K562 treated with DMSO at 1 percent for 4 hours (cell line): ENCODE results near the gene RPL27. TPM values are rescaled to one million over a fixed set of nuclear protein-coding genes. Genes with fewer than 3 reads are reported as not detected.

Experiments
- total RNA-seq: library from RNA; unstranded; fragments of 300-600 nt; gene quantifications from 2 replicates; pipeline ENCODE4 v1.2.3, GENCODE V29; 2022; ENCODE audit not compliant: insufficient read depth

The RPL27 gene
- 5,237 and 5,369 TPM in 2 replicates for total RNA-seq

DNA sequence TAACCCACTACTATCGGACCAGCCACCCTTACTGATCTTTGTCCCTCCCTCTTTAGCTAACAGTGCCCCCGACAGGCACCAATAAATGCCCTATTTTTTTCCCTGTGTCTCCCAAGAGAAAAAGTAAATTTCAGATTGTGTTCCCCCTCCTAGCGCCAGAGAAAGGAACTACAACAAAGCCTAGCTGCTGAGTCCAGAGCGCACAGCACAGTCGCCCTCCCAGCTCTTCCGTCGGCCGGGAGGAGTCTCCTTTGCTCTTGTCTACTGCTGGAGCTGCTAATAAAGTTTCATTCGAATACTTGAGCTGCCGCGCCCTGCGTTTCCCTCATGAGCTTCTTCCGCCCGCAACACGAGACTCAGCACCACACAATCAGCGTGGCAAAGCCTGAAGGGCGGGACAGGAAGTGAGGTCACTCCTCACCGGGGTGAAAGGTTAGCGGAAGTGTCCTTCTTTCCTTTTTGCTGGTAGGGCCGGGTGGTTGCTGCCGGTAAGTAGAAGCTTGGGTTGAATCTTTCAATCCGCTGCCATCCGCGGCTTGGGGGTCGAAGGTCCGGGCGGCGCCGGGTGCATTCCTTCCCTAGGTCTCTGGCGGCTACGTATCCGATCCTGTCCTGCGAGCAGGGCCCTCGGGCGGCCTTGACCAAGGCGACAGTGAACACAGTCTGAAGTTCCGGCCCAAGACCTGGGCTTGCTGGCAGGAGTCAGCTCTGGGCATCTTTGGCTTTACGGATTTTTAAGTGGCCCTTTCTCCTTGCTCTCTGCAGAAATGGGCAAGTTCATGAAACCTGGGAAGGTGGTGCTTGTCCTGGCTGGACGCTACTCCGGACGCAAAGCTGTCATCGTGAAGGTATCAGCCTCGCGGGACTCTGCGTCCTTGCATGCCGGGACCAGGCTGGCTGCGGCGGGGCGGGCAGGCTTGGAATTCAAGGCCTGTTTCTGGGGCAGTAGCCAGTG, at the start of gene RPL27:
Gene RPL27 (plus strand): TSS at position 436 of the 955 bp plus-strand sequence. CDS start 332 bp downstream, at position 768.

GRCh38 chr17:42964161-42964932, 33.9 kb upstream of the RPL27 start, which contains the start of gene AARSD1:
AARSD1 (minus strand) TSS chr17:42964454; CDS start chr17:42964440, 14 bp downstream.

GRCh38 chr17:42979511-42980273, 18.5 kb upstream of the RPL27 start, which contains the start of gene PTGES3L:
PTGES3L (minus strand) TSS chr17:42980080; CDS start chr17:42980053, 27 bp downstream.

GRCh38 chr17:42980274-42980765, 17.9 kb upstream of the RPL27 start, which contains the start of gene RUNDC1:
RUNDC1 (plus strand) TSS chr17:42980565; CDS start chr17:42980577, 12 bp downstream.

GRCh38 chr17:43006639-43007551, 8.7 kb downstream of the RPL27 start, which contains the start of gene IFI35:
IFI35 (plus strand) TSS chr17:43006784; CDS start chr17:43006948, 164 bp downstream.

DNA sequence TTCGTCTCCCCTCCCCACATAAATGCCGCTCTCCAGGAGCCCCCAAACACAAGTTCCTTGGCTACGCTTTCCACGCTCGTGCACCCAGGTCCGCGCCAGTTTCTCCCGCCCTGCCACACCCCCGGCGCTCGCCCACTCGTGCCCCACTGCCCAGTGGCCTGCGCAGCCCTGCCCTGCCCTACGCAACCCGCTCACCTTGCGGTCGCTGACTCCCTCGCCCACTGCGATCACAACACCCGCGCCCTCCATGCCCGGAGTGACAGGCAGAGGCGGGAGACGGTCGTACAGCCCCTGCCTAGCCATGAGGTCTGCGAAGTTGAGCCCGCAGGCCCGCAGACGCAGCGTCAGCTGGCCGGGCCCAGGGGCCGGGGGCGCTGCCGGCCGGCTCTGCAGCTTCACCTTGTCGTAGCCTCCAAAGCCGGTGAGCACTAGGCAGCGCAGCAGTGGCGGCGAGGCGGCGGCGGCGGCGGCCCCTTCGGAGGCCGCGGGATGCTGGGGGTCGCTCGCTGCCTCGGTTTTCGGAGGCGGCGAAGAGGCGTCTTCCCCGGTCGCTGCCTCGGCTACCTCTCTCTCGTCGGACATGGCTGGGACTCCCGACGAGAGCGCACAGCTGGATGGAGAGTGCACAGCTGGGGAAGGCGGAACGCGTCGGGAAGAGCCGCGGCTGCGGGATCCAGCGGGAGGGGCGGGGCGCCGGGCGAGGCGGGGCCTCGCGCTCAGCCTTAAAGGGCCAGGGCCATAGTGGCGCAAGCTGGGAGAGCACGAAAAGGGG, 23.7 kb downstream of the RPL27 start, which contains the start of gene VAT1:
Gene VAT1 (minus strand): TSS at position 645 of the 772 bp plus-strand sequence. CDS start 63 bp downstream, at position 582.

DNA sequence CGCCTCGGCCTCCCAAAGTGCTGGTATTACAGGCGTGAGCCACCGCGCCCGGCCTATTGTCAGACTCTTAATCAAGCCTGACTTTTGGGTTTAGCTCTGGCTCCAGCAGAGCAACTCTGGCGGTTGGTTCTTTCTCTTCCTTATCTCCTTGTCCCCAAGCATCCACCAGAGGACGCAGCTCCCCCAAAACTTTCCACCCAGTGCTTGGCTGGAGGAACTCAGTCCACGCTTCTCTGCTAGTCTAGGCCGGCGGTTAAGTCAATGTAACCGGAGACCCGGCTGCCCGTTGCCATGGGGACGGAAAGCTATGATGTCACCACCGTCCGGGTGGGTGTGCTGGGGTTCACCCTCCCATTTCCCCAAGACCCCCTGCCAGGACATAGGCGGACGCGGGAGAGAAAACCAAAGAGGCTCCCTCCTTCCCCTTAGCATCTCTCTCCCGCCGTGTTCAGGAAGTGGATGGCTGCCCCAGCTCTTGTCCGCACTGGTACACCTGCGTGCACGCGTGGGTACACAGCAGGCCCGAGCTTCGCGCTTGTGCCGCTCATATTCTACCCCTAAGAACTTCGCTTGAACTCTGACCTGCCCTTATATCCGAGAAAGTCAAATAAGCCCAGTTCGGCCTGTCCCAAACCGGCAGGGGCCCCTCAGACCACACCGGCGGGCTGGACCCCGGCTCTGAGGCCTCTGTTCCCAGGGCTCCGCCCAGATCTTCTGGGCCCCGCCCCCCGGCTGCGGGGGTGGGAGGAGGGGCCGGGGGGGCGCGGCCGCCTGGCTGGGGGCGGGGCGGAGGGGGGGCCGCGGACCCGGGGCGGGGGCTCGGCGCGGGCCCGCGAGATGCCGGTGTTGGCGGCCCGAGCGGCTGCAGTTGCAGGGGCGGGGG, 26.4 kb downstream of the RPL27 start, which contains the start of gene RND2:
Gene RND2 (plus strand): TSS at position 825 of the 883 bp plus-strand sequence. CDS start 117 bp downstream, outside the sequence.

Other genes starting within 250 kb of the RPL27 start
- not detected in 2 replicates for gene RAMP2, start 237.2 kb upstream of the RPL27 start, total RNA-seq
- 93.6 and 122 TPM in 2 replicates for gene VPS25, start 225.0 kb upstream of the RPL27 start, total RNA-seq
- gene WNK4, start 217.8 kb upstream of the RPL27 start, total RNA-seq = 5.5 and 14.0 TPM in 2 replicates
- 45.6 and 46.7 TPM in 2 replicates for gene COA3, start 199.7 kb upstream of the RPL27 start, total RNA-seq
- not detected in 2 replicates for gene CNTD1, start 199.6 kb upstream of the RPL27 start, total RNA-seq
- gene BECN1, start 174.1 kb upstream of the RPL27 start, total RNA-seq = 32.0 and 36.7 TPM in 2 replicates
- gene PSME3, start 165.0 kb upstream of the RPL27 start, total RNA-seq = 90.8 and 94.0 TPM in 2 replicates
- 6.7 and 7.0 TPM in 2 replicates for gene AOC2, start 153.8 kb upstream of the RPL27 start, total RNA-seq
- gene AOC3, start 147.2 kb upstream of the RPL27 start, total RNA-seq = 3.9 and 5.9 TPM in 2 replicates
- not detected in 2 replicates for gene G6PC1, start 97.6 kb upstream of the RPL27 start, total RNA-seq
- 25.6 and 25.8 TPM in 2 replicates for gene AARSD1, start 34.0 kb upstream of the RPL27 start, total RNA-seq
- 3.6 and 5.7 TPM in 2 replicates for gene PTGES3L, start 18.3 kb upstream of the RPL27 start, total RNA-seq
- 8.2 and 10.7 TPM in 2 replicates for gene RUNDC1, start 17.9 kb upstream of the RPL27 start, total RNA-seq
- gene IFI35, start 8.4 kb downstream of the RPL27 start, total RNA-seq = 27.4 and 35.9 TPM in 2 replicates
- 415 and 432 TPM in 2 replicates for gene VAT1, start 24.0 kb downstream of the RPL27 start, total RNA-seq
- gene RND2, start 26.8 kb downstream of the RPL27 start, total RNA-seq = 2.1 and 2.3 TPM in 2 replicates
- 35.9 and 42.0 TPM in 2 replicates for gene BRCA1, start 126.9 kb downstream of the RPL27 start, total RNA-seq
- gene NBR1, start 172.8 kb downstream of the RPL27 start, total RNA-seq = 40.4 and 40.7 TPM in 2 replicates
- 0.23 TPM in 1 of 2 replicates, not detected in the other for gene TMEM106A, start 213.5 kb downstream of the RPL27 start, total RNA-seq
- 2.1 TPM in 1 of 2 replicates, not detected in the other for gene CCDC200, start 230.2 kb downstream of the RPL27 start, total RNA-seq
- gene RNU2-1, start 235.6 kb downstream of the RPL27 start, total RNA-seq = not detected in 2 replicates